Raji (cell line): Measurements from ENCODE around the gene RGS3.

Experiments
- POLR2A ChIP-seq: IDR thresholded peaks from 2 replicates; pipeline ENCODE4 v1.6.1; 2011; ENCODE audit warnings: low read depth, low read length, control low read depth; ENCODE audit not compliant: insufficient read depth

RGS3 gene

DNA sequence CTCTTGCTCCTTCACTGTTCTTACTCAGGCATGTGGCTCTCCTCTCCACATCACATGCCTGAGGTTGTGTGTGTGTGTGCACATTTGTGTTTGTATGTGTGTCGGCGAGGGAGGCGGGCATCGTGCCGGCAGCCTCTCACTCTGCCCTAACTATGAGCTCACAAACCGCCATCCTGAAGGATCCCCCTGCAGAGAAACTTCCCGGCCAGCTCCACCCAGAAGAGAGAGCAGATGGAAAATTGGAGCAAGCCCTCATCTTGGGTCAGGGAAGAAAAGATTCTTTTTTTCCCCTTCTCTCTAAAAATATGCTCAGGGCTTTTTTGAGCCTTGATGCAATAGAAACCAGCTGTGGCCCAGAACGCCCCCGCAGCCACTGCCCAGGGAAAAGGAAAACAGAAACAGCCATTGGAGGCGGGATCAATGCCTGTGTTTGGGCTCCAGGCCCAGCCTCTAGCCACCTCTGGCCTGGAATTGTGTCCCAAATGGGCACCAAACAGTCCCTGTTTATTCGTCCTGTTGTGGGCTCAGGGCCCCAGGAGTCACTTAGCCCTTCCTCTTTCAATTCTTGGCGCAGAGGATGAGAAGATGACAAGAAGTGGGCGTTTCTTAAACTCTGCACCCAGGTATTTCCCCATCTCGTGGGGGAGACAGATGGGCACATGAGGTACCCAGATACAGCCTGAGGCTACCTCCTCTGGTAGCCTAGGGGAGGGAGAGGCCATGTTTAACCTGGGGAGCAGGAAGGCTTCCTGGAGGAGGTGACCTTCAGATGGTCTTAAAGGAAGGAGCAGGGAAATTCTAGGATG, 151.5 kb downstream of the RGS3 start:
- no peak for TF ChIP-seq POLR2A

DNA sequence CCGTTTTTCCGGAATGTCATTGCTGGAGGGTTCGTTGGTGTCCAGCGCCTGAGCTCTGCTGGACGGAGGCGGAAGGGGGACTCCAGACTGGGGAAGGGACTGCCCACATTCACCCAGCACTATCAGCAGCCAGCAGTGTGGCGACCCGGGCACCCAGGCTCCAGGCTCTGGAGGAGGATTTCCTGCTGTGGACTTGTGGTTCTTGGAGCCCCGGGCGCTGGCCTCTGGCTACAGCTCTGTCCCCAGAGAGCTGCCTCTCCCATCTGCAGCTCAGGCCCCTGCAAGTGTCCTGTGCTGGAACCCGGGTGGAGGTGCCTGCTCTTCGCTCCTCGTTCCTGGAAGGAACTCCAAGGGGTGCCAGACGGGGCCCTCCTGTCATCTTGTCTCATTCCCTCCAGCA, 152.6 kb downstream of the RGS3 start:
- no peak for TF ChIP-seq POLR2A

- no peak for TF ChIP-seq POLR2A
These were observed 153.3 kb downstream of the RGS3 start for GRCh38 chr9:113616621-113617496.

DNA sequence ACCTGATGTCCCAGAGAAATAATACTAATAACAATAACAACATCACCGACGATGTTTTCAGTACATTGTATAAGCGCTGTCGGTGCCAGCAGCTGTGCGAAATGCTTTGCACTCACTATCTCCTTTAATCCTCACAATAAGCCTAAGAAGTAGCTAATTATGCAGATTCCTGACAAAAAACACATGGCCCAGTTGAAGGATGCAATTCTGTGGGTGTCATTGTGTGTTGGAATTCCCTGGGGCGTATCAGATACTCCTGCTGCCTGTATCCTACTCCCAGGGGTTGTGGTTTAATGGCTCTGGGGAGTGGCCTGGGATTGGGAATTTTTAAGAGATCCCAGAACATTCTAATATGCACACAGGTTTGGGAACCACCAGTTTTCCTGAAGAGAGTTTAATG, 154.0 kb downstream of the RGS3 start:
- TF ChIP-seq POLR2A, result no peak

DNA sequence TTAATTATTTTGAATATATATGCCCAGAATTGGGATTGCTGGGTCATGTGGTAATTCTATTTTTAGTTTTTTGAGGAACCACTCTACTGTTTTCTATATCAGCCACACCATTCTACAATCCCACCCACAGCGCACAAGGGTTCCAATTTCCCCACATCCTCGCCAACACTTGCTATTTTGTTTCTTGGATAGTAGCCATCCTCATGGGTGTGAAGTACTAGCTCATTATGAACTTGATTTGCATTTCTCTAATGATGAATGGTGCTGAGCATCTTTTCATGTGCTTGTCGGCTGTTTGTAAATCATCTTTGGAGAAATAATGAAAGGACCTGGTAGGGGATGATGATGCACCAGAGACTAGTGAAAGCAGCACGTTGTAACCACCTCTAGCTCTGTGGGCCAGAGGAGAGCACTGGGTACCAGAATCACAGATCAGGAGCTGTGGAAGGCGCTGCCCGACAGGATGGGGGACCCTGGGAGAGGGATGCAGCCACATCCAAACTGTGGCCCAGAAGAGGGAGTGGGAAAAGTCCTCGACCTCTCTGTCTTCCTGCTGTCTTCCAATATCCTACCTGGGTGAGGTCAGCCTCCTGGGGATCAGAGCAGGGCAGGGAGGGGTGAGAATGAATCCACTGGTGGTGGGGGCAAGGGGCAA, 155.4 kb downstream of the RGS3 start:
- TF ChIP-seq POLR2A, result no peak

GRCh38 chr9:113619491-113620376, 156.2 kb downstream of the RGS3 start:
- TF ChIP-seq POLR2A, result no peak

GRCh38 chr9:113620377-113621161, 157.0 kb downstream of the RGS3 start:
- TF ChIP-seq POLR2A, result no peak

GRCh38 chr9:113621309-113621791, 157.8 kb downstream of the RGS3 start:
- TF ChIP-seq POLR2A, result no peak

- no peak for TF ChIP-seq POLR2A
These were observed 158.5 kb downstream of the RGS3 start for GRCh38 chr9:113621980-113622379.

DNA sequence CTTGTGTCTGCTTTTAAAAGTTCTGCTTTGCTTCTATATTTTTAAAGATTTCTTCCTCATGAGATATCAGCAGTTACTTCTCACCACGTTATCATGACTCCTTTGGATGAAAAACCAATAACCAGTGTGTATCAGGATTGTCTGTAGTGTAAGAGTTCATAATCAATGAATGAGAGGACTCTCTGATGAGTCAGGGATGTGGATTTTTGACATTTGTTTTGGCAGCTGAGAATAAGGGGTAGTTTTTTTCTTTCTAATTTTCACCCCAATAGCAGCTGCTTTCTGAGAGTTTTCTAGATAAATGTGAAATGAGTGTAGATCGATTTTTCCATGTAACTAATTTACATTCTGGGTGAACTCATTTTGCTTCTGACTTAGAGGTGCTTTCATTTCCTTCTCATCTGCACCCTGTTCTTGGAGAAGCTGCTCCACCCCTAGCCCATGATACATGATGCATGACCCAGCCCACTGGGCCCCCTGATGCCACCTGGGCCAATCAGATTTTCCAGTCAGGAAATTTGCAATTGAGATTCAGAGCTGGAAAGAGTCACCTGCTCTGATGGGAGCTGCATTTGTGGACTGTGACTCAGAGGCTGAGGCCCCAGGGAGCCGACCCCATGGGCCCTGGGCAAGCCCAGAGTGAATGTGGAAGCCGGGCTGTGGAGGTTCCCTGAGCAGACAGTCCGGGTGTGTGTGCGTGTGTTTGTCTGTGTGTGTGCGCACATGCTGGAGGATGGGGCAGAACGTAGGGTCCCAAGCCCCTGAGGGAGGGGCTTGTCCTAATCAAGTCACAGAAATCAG, 159.3 kb downstream of the RGS3 start:
- TF ChIP-seq POLR2A, result no peak

GRCh38 chr9:113623851-113624485, 160.4 kb downstream of the RGS3 start:
- no peak for TF ChIP-seq POLR2A

DNA sequence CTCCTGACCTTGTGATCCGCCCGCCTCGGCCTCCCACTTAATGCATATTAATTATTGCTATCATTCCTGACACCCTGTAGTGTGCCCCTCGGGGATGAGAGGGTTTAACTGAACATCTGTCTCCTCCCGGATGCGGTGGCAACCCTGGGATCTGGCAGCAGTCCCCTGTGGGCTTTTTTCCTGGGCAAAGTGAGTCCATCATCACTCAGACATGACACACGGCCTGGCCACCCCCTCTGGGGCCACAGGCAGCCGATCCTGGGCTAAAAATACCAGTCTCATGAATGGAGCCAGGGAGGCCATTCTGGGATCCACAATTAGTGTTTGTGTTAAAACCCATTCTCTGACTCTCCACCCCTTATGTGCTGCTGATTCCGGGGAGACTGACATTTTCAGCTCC, 161.2 kb downstream of the RGS3 start:
- no peak for TF ChIP-seq POLR2A
